GM19324 (cell line): ENCODE results near the gene EPHA8.

Experiments
- ATAC-seq: cut with Tn5 transposase; IDR thresholded peaks from one replicate; pipeline ENCODE4 v1.9.1; 2021; ENCODE audit warnings: mild to moderate bottlenecking, moderate library complexity; ENCODE audit not compliant: unreplicated experiment, low FRiP score

EPHA8 gene

DNA sequence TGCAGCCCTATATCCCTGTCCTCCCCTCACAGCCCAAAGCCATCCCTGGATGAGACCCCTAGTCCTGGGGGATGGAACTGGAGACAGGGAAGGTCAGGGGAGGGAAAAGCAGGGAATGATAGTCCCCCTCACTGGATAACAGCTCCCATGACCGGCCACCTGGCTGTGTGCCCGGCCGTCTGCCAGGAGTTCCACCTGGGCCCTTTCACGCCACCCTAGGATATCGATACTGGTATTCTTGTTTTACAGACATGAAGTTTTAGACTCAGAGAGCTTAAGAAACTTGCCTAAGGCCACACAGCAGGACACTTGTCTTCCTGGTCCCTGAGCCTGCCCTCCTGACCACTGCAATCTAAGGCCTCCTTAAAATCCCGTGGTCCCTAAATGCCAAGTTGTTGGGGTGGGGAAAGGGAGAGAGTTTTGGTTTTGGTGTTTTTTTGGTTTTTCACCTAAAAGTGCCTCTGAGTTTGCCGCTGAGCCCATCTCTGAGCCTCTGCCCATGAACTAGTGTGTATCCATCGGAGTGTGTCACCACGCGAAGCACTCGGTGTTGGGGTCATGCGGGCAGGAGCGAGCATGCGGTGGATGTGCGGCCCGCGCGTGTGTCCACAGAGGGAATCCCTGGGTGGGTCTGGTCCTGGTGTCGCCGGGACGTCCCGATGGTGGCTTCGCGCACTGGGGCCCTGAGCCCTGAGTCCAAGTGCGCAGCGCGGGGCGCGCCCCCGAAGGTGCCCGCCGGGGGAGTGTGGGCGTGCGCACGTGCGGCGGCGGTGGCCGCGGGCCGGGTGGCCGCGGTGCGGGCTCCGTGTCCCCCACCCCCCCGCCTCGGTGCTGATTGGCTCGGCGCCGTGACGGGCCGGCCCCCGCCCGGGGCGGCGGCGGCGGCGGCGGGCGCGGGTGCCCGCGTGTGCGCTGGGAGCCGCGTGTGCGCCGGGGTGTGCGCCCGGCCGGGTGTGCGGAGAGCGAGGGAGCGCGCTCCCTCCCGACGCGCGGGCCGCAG lies at the start of gene EPHA8:
EPHA8 (plus strand) TSS at position 906 of the 1,000 bp plus-strand sequence. CDS start 147 bp downstream, outside the sequence.
- ATAC-seq, result no peak

DNA sequence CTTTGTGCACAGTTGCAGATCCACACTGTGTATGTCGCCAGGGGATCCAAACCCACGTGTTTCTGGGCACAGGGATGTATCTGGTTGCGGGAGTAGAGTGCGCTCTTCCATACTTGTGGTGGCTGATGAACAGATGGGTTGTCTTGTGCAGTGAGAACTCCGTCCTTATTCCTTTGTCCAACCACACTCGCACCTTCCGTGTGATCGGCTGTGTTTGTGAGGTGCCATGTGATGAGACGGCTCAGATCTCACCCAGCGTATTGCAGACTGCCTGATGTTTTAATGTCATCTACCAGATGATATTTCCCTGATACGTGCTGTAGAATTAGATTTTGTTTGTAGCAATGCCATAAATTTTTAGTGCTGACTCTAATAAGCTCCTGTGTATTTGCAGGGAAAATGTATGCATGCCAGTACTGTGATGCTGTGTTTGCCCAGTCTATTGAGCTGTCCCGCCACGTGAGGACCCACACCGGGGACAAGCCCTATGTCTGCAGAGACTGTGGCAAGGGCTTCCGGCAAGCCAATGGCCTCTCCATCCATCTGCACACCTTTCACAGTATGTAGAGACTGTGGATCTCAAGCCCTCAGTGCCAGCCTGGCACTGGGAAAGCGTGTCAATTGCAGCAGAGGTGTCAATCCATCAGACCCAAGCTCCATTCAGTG lies 46.2 kb upstream of the EPHA8 start:
- ATAC-seq, result no peak

DNA sequence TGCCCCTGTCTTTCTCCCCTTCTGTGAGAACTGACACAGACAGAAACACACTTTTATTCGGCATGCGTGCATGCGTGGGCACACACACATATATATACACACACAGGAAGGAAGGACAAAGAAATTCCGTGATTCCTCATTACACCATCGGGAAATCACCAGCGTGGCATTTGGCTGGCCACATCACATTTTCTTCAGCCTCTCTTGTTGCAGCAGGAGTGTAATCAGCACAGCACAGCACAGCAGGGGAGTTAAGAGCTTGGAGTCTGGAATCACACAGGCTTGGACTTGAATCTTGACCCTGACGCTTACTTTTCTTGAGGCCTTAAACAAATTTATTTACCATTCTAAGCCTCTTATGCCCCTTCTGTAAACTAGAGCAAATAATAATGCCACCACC lies 45.3 kb upstream of the EPHA8 start:
- ATAC-seq, result no peak

DNA sequence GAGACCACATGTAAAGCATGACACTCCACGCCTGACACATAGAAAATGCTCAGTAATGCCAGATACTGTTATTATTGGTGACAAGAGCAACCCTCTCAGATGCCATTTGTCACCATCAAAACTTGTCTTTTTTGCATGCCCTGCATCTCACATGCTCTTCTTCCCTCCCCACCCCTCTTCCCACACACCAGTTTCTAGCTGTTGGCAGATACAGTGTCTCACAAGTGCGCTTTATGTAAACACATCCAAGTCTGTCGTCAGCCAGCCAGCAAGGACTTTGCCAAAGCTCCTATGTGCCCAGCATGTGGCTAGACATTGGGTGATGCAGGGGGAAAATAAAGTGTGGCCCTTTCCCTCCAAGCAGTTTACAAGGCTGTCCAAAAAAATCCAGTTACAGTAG lies 44.9 kb upstream of the EPHA8 start:
- ATAC-seq, result no peak

DNA sequence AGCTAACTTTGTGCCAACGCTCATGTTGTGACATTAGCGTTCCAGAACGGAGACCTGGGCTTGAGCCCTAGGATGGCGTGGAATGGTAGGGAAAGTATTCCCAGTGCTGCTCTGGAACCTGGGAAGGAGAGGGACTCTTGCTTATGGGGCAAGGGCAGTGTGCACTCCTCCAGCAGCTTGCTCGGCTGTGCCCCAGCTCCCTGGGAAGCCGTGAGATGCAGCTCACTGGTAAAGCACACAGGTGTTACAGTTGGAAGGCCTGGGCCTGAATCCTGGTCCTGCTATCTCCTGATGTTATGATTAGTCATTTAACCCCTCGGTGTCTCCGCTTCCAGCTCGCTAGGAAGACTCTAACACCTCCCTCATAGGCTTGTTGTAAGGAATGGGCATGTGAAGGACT lies 42.4 kb upstream of the EPHA8 start:
- no peak for ATAC-seq

DNA sequence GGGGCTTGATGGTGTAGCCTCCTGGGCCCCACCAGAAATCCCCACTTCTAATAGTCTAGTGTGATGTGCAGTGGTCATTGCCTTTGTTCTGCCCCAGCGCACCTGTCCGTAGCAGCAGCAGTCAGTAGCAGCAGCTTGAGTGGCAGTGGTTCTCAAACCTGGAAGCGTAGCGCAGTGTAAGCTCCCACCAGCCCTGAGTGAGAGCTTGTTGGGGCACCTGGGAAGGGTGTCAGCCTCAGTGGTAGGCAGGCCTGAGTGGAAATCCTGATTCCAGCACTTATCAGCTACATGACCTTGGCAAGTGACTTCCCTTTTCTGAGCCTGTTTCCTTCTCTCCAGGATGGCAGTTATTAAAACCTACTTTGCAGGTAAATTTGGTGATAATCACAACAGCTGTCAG lies 41.6 kb upstream of the EPHA8 start:
- no peak for ATAC-seq

DNA sequence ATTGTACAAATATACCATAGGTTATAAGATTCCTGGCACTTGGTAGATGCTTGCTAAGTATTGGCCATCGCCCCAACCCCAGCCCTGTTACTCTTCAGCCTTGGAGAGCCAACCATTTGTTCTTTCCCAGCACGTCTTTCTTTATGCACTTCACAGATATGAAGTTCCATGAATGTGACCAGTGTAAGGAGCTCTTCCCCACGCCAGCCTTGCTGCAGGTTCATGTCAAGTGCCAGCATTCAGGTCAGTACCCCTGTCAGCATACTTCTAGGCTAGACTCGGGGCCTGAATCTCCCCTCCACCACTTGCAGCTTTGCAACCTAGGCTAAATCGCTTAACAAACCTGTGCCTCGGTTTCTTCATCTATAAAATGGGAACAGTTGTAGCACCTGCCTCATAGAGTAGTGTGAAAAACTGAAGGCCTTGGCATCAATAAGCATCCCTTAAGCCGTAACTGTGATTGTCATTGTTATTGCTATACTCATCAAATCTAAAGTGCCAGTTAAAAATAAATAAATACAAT lies 41.0 kb upstream of the EPHA8 start:
- no peak for ATAC-seq

DNA sequence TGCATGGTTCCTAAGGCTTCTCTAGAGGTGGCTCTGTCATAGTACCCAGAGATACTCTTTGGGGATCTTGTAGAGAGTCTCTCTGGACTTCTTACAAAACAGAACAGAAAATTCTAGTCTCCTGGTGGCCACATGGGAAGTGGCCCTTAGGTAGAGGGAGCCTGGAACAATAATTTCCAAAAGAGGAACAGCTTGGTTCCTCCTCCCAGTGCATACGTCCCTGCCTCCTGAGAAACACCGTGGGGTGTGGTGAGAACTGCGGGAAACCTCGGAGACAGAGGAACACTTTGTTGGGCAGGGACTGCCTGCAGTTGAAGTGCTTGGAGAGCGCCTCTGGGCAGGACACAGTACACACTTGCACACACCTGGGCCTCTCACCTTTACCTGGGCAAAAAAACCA lies 38.8 kb upstream of the EPHA8 start:
- no peak for ATAC-seq

DNA sequence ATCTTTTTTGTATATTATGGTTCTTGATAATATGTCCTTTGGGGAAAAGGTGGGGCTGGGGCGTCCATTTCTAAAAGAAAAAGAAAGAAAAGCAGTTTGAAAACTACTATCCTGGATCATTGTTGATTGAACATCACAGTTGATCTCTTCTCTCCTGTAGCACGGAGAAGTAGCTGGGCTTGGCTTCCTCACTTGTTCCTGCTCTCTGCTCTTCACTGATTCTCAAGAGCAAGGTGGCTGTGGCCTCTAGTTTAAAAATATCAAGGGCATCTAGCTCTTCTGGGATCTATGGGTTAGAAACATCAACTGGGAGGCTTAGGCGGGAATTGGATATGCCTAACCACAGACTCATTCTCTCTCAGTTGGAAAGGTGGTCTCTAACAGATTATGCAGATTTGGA lies 38.1 kb upstream of the EPHA8 start:
- no peak for ATAC-seq

DNA sequence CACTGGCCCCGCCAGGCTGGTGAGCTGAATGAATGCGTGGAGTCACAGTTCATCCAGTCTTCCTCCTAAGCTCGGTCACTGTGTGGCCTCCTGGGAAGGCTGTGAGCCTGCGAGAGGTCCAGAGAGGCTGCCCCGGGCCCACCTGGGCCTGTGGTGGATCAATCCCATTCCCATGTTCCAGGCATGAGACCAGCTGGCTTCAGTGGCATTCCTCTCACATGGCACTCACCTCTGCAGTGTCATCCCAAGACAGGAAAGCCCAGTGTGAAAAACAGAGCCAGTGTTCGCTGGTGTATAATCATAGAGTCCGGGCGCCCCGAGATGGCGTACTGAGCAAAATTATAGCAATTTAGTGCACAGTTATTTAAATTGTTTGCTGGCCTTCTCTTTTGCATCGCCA lies 37.6 kb upstream of the EPHA8 start:
- no peak for ATAC-seq

DNA sequence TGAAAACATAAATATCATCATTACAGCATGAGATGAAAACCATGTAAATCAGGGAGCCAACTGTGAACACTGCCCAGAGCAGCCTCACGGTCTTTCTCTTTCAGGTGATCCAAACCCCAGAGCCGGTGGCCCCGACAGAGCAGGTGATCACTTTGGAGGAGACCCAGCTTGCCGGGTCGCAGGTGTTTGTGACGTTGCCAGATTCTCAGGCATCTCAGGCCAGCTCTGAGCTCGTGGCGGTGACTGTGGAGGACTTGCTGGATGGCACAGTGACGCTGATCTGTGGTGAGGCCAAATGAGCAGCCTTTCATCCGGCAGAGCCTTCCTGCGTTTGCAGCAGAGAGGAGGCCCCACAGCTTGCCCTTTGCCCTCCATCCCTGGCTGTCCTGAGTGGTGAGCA lies 37.2 kb upstream of the EPHA8 start:
- no peak for ATAC-seq

DNA sequence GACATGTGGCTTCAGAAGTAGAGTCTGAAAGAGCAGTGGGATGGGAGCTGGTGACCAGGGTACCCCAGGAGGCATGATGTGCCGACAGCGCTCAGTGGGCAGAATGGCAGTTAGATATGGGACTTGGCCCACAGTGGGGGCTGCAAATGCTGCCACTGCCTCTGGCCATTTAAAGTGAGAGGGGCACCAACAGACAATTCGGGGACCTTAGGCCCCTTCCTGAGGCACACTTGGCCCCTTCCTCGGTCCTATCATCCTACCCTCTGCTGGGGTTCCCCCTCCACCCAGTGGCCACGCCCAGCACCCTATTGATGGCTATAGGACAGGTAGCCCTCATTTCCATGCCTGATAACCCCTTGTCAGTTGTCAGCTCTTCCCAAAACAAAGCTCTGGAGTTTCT lies 36.6 kb upstream of the EPHA8 start:
- no peak for ATAC-seq

DNA sequence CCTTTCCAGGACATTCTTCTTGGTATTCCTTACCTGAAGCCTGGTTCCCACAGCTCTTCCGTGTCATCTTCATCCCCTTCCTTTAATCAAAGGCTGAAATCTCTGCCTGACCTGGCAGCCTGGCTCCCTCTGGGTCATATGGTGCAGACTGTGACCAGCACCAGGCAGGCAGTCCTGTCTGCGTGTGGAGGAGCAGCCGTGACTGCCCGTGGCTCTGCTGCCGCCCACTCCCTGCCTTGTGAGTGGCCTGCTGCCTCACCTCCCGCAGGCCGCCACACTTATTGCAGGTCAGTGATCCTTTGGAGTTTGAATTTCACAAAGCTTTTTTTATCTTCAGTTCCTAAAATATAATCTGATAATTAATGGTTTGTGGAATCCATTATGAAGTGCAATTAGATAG lies 36.2 kb upstream of the EPHA8 start:
- no peak for ATAC-seq

DNA sequence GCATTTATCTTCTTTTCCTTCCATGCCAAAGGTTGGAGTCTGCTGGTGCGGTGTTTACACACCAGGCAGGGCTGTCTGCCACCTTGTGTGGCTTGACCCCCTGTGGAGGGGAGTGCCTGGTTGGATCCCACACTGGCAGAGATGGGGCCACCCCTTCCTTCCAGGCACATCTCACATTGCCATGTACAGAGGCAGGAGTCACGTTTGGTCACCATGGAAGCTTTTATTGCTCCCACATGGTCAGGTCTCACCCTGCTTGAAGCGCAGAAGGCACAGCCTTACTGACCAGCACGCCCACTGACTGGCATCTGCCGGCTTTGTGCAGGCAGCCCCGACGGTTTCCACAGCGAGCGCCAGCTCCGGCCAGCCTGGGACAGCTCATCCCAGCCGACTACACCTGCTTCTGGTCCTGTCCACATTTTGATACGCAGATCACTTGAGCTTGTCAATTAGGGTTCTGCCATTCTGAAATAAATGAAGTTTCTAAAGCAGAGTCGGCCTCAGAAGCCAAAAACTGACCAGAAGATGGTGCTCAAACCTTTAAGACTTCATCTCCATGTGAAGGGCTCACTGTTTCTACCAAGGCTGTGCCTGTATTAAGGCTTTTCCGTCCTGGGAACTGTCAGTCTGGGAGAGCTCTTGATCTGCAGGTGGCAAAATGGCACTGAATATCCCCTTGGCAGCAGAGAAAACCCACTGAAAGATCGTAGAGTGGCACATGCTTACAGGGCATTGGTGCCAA lies 35.6 kb upstream of the EPHA8 start:
- no peak for ATAC-seq

DNA sequence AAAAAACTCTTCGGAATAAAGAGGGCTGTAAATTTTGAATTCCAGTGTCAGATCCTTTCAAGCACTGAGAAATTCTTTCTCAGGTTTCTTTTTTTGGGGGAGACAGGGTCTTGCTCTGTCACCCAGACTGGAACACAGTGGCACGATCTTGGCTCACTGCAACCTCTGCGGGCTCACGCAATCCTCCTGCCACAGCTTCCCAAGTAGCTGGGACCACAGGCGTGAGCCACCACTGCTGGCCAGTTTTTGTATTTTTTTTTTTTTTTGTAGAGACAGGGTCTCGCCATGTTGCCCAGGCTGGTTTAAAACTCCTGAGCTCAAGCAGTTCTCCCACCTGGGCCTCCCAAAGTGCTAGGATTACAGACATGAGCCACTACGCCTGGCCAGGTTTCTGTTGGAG lies 34.8 kb upstream of the EPHA8 start:
- no peak for ATAC-seq

DNA sequence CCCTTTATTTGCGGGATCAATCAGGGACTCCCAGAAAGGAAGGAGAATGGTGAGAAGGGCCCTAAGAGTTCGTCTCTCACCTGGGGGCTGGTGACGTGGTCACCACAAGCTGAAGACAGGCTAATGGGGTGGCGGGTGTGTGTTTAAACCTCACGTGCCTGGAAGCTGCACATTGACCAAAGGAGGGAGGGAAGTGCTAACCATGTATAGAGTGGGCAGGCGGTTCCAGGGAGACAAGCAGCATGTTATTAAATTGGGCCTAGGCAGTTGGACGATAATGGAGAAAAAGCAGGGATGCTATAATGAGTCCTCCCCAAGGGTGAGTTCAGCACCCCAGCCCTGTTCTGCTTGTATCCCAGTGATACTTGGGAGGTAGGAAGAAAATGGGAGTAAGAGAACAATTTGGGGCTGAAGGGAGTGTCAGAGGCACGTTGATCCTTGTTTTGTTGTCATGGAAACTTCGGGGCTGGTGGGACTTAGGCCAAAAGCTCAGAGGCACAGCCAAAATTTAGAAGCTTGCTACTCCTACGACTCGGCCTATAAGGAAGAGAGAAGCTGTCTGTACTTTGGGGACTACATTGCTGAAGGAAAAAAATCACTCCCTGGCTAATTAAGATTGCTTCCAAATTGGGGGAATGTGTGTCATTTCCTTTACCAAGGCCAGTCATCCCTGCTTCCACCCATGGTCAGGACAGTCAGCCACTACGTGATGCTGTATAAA lies 33.2 kb upstream of the EPHA8 start:
- ATAC-seq, result no peak

DNA sequence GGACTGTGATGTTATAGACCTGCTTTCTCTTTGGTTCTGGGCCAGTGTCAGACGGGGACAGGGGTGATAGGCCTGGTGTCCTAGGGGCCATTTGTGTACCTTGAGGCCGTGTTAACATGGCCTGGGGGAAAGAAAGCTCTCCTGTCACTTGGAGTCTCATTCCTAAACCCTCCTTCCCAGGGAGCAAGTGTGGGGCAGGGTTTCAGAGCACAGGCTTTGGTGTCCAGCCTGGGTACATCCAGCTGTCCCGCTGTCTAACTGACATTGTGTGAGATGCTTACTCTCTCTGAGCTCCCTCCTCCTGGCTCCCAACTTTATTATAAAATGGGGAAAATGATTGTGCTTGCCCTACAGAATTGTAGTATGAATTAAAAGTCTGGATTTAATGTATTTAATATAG lies 32.6 kb upstream of the EPHA8 start:
- ATAC-seq, result no peak

DNA sequence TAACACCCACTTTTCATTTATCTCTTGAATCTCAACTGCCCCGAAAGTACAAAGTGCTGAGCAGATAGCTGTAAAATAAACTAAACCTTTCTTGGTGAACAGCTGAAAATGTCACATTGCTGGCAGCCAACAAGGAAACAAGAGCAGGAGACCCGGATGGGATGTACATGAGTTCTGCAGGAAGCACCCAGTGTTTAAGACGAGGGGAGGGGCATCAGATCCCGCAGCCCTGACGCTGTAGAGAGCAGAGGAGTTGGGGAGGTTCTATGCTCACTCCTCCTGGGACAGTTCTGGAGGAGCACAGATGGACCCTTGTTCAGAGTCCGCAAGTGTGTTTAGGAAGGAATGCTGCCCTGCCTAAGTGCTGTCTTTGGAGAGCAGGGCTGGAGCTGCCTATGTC lies 32.0 kb upstream of the EPHA8 start:
- ATAC-seq, result no peak

DNA sequence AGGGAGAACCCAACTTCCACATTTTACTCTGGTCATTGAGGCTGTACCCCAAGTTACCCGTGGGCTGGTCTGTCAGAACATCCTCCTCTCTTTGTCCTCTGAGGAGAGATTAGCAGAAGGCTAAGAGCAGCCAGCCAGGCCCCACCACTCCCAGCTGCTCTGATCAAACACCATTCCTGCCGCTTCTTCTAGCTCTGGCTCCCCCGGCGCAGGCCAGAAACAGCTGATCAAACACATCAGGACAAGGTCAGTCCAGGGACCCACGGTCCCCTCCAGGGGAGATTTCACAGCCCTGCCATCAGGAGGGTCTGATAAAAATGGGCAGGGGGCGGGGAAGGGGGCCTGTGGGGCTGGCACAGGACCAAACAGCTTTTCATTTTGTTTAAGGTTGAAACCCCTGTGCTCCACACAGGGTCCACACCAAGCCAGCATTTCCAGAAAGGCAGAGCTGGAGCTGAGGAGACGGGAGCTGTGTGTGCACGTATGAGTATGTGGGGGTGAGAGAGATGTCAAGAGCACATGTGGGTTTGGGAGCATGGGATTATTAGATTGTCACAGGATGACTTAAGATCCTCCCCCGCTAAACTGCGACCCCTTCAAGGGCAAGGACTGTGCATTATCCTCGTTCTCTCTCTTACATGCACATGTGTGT lies 29.9 kb upstream of the EPHA8 start:
- no peak for ATAC-seq

DNA sequence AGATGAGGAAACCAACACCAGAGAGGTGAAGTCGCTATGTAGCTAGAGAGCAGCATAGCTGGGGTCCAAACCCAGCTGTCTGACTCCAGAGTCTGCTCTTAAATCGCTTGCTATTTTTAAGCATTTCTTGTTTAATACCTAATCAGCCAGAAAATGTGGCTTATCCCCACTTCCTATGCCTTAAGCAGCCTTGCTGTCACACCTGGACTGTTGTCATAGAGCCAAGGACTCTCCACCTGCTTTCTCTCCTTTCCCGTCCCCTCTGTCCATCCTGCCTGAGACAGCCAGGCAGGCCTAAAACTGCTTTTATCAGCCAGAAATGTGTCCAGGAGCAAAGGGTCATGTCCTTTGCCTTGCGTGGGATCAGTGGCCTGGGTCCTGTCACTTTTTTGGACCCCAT lies 28.3 kb upstream of the EPHA8 start:
- no peak for ATAC-seq
